HPDE6-E6E7 (cell line): ENCODE measurements around the gene FOXP1.
"Not testable (repeated sequence)": the region's sequence is repeated elsewhere in the genome, so short reads cannot be mapped to it uniquely, and the experiment has no call there.

Source experiments
- DNase-seq: peaks from one replicate; pipeline ENCODE4 v3.0.0; 2011; ENCODE audit warnings: missing footprints; ENCODE audit errors: extremely low spot score

Gene FOXP1

DNA sequence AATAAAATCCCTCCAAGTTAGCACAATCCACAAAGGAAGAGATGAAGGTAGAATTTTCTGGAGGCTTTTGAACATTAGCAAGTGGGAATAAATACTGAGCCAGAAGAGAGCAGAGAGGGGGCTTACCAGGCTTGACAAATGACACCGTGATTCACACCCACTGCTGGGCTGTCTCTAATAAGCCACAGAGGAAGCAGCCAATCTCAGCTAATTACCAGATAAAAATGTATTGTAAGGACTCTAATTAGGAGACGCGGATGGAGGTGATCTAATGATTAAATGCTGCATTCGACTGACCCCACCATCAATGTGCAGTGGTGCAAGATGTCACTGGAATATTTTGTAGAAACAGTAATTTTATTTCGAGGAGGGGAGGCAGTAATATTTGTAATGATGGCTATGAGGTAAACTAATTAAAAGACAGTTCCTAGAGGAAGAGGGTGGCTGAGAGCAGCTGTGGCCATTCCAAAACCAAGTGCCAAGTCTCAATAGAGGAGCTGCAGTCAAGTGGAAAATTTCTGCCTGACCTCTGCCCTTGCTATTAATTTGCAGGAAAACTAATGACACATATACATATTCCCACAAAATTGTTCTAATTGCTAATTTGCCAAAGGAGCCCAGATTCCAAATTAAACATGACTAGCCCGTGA is 602.2 kb downstream of the FOXP1 start:
- DNase-seq: no peak

DNA sequence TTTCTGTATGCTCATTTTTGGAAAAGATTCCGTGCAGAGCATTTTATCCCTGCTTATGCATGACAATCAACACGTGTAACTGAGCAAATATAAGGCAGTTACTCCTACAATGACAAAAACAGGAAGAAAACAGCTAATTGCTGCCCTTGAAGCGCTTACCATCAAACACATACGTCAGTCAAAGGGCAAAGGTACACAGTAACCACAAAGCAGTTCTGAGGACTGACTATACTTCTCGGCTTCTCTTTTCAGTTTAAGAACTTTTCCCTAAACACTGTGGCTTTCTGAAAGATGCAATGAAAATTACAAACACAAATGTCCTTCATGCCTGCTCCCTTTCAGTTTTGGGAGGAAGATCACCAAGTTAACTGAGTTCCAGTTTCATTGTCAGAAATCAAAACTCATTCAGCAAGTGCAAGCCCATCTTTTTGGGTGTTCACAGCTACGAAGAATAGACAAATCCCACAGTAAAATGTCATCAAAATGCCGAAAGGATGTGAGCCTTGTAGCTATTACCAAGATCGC is 602.8 kb downstream of the FOXP1 start:
- DNase-seq: no peak

DNA sequence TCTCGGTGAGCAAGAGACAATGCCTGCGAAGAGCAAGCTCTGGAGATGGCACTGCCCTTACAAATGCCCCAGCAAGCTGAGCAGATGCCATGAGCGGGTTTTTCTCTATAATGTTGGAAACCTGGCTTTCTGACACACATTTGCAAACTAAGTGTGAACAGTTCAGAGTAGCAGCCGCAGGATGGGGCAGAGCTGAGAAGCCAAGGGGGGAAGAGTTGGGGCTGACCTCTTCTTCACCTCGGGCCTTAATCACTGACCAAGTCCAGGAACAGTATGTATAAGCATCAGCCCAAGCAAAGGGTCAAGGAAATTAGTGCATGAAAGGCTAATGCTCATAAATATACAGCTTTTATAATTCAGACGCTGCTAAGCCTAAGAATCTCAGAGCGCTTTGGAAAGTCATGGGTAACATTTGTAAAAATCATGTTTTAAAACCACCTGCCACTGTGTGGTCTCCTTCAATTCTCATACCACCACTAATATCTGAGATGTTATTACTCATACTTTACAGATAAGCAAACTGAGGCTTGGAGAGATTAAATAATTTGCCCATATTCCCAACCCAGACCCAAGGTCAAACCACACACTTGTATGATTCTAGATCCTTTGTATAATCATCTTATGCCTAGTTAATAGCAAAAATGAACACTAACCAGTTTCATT is 603.4 kb downstream of the FOXP1 start:
- no peak for DNase-seq

DNA sequence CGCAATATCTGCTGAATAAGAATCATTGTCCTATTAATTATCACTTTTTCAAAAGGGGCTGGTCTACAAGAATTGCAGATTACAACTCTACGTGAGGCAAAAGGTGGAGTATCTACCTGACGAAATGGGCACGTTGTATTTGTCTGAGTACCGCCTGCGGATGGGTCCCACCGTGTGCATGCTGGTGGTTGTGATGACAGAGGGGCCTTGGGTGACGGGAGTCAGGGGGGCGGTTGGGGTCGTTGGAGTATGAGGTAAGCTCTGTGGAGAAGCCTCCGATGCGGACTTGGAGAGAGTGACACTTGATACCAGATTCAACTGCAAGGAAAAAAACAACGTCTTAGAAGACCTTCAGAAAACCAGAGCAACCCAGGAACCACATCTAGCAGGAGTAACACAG is 605.8 kb downstream of the FOXP1 start:
- no peak for DNase-seq

DNA sequence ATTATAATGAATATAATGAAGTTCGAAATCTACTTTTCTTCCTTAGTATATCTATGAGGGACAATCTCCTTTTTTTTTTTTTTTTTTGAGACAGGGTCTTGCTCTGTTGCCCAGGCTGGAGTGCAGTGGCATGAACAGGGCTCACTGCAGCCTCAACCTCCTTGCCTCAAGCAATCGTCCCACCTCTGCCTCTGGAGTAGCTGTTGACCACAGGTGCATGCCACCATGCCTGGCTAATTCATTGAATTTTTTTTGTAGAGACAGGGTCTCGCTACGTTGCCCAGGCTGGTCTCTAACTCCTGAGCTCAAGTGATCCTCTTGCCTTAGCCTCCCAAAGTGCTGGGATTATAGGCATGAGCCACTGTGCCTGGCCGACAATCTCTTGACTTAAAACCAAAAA is 607.5 kb downstream of the FOXP1 start:
- not testable (repeated sequence) for DNase-seq

DNA sequence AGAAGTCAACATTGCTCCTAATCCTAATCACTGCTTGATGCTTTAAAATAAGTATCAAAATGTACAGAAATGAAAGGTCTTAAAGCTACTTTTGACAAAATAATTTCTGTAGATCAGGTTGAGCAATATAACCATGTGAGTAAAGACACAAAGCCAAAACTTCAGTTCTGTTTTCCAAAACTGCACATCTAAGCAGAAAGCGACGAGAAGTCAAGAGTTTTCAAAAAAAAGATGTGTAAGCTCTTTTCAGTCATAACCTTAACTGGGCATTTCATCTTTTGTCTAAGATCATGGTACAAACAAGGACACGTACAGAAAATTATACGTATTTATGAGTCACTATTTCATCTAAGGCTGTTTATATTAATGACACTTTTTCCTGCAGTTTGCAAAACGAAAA is 608.8 kb downstream of the FOXP1 start:
- no peak for DNase-seq

DNA sequence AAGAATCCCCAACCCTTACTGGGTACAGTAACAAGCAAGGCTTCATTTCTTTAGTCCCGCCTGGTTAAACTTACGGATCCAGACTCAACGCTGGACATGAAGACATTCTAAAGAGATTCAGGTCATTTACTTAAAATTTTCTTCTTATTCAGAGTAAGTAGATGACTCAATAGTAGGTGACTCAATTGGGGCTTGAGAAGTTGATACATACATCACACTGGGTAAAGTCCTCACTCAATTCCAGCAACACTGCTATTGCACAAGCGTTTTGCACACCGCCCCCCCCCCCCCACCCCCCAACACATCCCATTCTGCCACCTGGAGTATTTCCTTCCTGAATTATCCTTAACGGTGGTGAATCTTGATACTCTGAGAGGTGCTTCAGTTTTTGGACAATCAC is 610.0 kb downstream of the FOXP1 start:
- DNase-seq: peak; percentile 1

DNA sequence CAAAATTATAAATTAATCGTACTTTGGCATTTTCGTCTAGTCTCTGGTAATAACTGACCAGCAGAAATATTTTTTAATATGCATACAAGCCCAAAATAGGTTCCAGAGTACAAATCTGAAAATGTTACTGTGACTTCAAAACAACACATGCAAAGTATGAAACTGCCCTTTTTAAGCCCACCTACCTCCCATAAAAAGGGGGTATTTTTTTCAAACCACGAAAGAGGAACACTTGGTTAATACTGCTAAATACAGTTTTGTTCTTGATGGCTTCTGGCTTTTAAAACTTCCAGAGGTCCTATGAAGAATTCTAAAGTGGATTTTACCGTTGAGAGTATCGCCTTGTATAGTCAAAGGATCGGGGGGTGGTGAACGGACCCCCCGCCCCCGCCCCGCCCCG is 610.7 kb downstream of the FOXP1 start:
- DNase-seq: no peak

DNA sequence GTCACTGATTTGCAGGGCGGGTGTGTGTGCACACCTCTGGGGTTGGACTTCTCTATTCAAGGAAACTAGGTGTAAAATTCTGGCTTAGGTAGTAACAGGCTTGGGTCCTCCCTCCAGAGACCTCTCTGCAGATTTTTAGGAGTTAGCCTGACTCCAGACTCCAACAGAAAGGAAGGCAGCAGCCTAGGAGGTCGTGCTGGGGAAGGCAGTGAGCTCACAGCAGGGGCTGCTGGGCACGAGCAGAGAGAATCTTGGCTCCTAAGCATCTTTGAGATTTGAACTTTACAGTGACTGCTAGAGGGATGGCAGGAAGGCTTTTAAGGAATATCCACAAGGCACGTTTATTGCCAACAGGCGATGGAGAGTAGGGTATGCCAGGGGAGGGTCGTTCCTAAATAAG is 612.6 kb downstream of the FOXP1 start:
- DNase-seq: no peak

DNA sequence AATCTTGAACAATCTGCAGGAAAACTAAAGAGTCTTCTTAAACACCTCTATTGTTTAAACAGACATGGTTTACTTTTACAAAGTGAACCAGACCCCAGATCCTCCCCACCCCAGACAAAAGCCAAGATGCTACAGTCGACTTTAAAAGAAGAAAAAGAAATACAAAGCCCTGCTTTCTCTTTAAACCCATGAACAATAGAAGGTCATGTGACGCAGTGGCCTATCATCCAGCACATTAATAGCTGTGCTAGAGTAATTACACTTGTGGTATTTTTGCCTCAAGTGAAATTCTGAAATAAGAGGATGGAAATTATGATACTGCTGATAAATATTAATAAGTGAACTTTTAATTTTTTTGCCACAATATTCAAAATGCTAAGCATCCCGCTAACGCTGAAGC is 613.4 kb downstream of the FOXP1 start:
- DNase-seq: no peak

DNA sequence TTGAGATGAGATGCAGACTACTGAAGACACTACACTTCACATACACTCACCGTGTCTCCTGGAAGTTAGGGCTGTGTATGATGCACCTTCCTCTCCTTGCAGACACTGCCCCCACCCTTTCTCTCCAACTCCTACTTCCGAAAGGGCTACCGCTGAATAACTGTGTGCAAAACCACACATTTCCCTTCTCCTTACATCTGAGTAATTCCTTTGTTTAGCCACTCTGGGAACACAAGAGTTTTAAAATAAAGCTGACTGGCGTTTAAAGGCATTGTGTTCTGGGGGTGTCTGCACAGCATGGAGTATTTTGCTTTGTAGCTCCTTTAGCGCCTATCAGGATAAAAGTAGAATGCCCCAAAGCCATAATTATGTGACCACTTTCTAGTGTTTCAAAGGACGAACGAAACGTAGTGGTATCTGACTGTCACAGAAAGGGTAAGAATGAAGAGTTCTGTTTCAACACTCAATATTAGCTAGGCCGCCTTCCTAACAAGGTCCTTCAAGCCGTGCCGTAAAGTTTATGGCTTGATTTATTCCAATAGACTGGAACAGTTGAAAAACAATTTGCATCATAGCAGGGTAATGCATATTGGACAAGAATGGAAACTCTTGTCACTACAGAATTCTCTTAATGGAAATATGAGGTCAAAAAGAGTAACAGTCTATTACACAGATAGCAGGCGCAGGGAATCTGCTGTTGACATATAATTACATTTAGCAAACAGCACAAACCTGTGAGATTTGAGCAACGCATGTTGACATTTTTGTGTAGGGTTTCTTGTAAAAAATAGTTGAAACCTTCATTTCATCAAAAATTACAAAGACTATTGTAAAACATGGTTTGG is 619.9 kb downstream of the FOXP1 start:
- DNase-seq: no peak

DNA sequence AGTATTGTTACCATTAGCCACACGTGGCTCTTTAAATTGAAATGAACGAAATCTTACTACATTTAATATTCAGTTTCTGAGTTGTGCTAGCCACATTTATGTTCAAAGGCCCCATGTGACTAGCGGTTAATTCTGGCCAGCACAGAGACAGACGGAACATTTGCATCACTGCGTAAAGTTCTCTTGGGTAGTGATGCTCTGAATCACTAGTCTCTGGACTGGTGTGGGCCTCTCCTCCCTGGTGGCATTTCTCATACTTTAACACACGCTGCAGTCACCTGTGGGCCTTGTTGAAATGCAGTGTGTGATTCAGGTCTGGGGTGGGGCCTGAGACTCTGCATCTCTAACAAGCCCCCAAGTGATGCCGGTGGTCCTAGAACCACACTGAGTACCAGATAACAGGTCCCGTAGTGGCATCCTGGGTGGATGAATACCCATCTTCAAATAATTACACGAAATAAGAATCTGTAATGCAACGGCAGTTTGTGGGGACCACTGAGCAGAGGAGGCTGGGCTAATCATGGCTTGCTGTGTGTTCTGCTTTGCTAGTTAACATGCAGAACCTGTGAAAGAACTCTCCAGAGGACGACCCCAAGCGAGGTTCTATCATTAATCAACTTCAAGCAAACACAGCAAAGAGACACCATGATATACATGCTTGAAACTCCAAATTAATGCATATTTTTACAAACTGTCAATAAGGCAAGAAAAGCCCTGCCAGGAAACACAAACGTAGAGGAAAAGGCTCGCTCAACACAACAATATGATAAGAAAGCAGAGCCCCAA is 623.8 kb downstream of the FOXP1 start:
- DNase-seq: no peak

DNA sequence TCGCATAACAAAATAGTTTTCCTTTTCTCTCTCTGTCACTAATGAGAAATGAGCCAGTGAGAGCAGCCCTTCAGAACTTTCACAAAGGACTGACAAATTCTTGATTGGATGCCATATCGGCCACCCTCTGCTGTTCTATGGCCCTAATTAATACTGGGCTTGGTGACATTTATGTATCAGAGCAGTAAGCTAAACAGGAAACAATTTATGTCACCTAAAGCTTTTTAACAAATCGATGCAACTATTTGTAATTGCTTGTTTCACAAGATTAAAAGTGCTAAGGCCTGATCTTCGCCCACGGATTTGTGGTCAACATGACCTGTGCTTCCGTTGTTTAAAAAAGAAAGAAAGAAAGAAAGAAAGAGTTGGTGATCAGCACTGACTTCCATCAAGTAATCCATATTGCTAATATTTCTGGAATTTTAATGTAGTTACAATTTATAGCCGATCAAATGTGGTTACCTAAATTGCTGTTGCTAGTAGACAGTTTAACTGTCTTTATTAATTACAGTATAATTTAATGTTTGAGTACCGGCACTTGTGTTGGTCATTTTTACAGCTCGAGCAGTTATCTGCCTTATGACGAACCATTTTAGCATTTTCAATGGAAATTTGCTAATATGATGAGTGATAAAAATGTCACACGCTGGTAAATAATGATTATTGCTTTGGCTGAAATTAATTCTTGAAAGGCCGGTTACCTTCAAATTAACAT is 631.3 kb downstream of the FOXP1 start:
- DNase-seq: no peak

DNA sequence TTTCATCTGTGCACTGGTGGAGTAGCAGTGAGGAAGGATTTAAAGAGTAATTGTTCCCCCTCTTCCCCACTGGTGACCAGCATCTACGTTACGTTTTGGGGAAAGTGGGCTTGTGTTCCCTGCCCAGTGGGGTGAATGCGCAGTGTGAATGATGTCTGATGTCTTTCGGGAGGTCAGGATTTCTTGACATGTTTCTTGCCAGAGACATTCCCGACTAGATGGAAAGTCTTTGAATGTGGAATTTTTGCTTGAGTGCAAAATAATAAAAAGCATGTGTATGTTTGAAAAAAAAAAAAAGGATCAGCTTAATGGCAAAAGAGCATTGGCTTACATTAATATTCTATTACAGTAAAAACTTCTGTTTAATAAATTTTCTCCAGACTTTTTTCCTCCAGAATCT is 632.2 kb downstream of the FOXP1 start:
- DNase-seq: no peak

DNA sequence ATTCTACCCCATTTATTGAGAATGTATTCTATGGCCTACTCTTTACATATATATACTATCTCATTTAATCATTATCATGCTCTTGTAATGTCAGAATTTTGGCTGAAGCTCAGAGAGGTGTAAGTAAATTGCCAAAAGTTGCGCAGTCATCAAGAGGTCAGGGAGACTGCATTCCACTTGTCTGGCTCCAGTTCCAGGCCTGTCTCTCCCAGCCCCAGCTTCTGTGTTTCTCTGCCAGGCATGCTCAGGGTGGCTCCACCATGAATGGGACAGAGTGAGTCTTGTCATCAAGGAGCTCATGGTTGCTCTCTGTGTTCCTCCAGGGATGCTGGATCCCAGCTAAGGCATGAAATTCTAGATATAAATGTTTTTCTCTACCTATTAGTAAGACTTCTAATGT is 635.9 kb downstream of the FOXP1 start:
- DNase-seq: no peak

DNA sequence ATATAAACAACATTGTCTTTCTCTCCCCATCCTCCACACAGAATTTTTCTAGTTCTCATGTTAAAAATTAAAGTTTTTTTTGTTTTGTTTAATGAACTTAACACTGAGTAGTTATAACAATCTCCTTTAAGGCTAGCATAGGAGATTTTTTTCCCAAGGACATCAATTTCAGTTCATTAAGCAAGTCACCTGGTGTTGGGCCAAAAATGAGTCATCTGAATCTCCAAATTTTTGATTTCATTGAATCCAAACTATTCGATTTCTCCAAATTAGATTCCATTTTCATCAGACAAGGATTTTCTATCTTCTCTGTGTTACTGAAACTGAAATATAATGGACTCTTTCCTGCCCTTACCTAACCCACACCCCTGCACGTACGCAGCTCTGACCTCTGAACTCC is 639.6 kb downstream of the FOXP1 start:
- DNase-seq: no peak

DNA sequence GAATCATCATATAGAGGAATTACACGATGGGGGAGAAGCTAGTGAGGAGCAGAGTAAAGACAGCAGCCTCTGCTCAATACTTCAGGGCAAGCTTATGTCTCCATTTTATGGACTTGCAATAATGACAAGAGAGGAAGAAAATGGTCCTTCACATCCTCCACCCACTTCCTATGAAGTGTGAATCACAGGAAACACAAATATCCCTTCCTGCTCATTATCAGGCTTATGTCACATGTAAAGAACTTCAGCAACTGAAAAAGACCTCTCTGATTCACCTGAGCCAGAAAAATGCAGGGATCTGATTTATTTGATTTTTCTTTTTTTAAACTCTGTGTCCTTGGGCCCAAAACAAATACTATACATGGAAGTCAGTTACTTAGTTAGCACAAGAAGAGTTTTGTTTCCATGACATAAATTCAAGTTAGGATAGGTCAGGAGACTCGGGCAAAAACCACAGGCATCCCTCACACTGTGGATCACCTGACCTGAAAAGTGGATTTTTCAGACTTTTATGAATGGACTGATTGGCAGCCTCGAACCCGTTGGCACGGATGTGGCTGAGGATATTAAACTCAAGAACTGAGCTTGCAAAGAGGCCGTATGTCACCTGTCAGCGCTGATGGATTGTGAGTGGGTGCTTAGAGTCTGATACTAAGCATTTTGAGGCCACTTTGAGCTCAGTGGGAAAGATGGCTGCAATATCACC is 650.3 kb downstream of the FOXP1 start:
- DNase-seq: no peak

DNA sequence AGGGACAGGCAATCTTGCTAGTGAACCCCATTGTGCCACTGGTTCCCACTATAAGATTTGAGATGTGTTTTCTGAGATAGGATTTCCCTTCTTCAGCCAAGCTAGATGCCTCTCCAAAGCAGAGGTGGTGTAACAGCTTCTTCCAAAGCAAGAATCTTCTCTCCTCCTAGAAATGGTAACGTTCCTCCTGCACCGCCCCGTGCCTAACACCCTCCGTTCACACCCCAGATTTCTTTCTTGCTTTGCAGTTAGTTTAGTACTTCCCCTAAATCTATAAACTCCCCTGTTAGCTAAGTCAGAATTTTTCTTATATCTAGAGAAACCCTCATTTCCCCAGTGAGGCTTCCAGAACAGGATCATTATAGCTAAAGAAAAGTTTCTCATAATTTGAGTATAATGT is 653.5 kb downstream of the FOXP1 start:
- no peak for DNase-seq

DNA sequence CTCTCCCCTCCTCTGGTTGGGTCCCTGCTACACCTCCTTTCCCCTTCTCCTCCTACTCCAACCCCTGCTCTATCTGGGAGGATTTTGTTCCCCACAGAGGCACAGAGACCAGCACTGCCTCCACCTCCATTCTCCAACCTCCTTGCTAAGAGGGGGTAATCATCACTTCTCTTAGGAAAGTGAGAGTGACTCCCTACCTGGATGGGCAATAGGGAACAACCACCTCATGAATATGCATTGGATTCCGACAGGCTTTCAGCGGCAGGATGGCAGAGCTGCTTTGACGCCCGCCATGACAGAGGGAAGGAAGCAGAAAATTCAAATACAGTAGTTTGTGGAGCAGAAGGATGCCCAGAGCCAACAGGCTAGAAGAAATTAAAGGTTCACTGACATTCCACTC is 656.3 kb downstream of the FOXP1 start:
- DNase-seq: no peak

DNA sequence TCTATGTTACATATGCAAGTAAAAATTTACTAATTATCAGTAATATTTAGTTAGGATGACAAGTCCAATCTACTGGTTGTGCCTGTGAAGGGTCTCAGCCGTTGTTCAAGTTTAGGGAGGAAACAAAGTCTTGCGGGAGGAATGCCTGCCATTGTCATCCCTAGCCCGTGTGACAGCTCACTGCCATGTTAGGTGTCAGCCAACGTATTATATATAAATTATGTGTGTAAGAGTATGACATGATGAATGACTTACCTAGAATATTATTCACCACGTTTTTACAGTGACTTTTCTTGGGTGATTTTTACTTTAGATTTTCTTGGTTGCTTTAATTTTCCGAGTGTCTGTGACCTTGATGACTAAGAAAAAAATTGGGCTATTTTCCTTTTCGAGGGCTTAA is 656.7 kb downstream of the FOXP1 start:
- no peak for DNase-seq

DNA sequence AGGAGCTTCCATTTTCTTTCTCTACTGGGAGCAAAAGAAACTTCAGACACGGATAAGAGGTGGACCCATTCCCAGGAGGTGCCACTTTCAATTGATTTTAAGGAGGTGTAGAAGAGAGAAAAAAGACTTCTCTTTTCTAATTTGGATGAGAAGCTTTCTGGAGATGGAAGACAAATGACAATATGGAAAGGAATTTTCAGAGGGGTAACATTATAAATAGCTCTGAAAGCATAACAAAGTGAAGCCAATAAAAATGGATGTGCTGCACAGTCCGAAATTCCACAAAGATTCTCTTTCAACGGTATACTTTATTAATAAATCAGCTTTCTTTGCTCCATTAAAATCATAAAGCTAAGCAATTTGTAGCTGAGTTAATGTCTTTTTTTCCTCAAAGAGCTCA is 663.9 kb downstream of the FOXP1 start:
- DNase-seq: no peak
